A549 treated with Hydrocortisone at 1 μM for 4 hours (cell line): ENCODE measurements around the gene SCART1. TPM values are rescaled to one million over a fixed set of nuclear protein-coding genes. Genes with fewer than 3 reads are reported as not detected.

Experiments used
- total RNA-seq: library from RNA; stranded (reverse); fragments of 200-300 nt; extraction: Qiagen RNA extraction; gene quantifications from 5 replicates; pipeline ENCODE4 v1.2.3, GENCODE V29; 2022

The SCART1 gene
- total RNA-seq: 0.20 to 0.32 TPM (median 0.22 TPM) in 5 replicates

DNA sequence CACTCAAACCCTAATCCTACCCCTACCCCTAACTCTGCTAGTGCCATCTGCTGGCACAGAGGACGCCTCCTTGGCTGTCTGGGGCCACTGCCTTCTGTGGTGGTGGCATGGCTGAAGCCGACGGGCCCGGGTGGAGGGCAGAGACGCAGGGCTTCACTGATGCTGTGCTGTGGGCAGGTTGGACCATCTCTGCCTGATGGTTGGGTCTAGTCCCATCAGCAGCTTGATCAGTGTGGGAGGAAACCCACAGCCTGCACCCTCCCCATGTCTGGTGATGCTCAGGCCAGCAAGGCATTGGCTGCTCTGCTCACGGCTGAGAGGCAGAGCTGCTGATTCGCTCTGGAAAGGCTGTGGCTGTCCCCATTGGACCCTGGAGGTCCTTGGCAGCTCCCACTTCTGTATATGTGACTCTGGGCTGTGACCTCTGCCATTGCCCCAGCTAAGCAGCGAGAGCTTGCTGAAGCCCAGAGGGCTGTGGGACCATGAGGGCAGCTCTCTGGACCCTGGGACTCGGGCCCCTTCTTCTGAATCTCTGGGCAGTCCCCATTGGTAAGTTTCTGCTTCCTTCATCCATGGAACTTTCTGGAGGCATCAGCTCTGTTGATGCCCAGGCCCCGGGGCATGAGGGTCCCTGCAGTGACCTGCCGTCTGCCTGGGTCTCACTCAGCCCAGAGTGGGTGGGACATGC, at the start of gene SCART1:
SCART1 (plus strand) TSS at position 430 of the 688 bp plus-strand sequence; CDS start at position 483, 53 bp downstream.

DNA sequence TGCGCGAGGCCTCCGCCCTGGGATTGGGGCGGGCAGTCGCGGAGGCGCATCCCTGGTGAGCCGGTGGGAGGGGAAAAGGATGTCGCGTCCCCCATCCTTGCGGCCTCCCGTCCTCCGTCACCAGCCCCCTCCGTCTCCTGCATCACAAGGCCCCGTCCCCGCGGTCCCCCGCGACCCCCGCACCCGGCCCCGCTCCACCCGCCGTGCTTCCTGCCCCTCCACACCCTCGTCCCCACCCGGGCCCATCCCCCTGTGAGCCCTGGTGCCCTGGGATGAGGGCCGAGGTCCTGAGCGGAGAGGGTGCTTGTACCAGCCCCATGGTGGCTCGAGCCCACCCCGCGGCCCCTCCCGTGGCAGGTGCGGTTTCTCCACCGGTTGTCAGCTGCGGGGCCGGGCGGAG, 29.1 kb upstream of the SCART1 start, which contains the start of gene SPRN:
SPRN (minus strand) TSS at position 25 of the 400 bp plus-strand sequence. CDS start 944 bp downstream, outside the sequence.

Other genes with a start within 250 kb of the SCART1 start
- 0.10 TPM in 1 of 5 replicates, not detected in the others for gene UTF1, start 223.7 kb upstream of the SCART1 start, total RNA-seq
- gene VENTX, start 216.1 kb upstream of the SCART1 start, total RNA-seq: not detected in 5 replicates
- gene ADAM8, start 177.1 kb upstream of the SCART1 start, total RNA-seq: 1.6 to 4.2 TPM (median 3.7 TPM) in 5 replicates
- 32.4 to 49.6 TPM (median 42.5 TPM) in 5 replicates for gene TUBGCP2, start 145.1 kb upstream of the SCART1 start, total RNA-seq
- 51.5 to 74.7 TPM (median 69.1 TPM) in 5 replicates for gene ZNF511, start 145.0 kb upstream of the SCART1 start, total RNA-seq
- 0.45 to 0.71 TPM (median 0.59 TPM) in 5 replicates for gene CALY, start 117.0 kb upstream of the SCART1 start, total RNA-seq
- 0.15 TPM in 1 of 5 replicates, not detected in the others for gene PRAP1, start 106.6 kb upstream of the SCART1 start, total RNA-seq
- gene FUOM, start 95.9 kb upstream of the SCART1 start, total RNA-seq: 13.3 to 17.6 TPM (median 16.0 TPM) in 5 replicates
- gene ECHS1, start 80.6 kb upstream of the SCART1 start, total RNA-seq: 130 to 159 TPM (median 145 TPM) in 5 replicates
- 1.7 to 2.5 TPM (median 2.1 TPM) in 5 replicates for gene PAOX, start 74.7 kb upstream of the SCART1 start, total RNA-seq
- gene MTG1, start 59.8 kb upstream of the SCART1 start, total RNA-seq: 41.4 to 53.4 TPM (median 49.7 TPM) in 5 replicates
- 0.22 to 0.54 TPM (median 0.30 TPM) in 5 replicates for gene SPRN, start 29.3 kb upstream of the SCART1 start, total RNA-seq
- 0.16 to 0.29 TPM (median 0.21 TPM) in 4 of 5 replicates, not detected in the other for gene CYP2E1, start 73.4 kb downstream of the SCART1 start, total RNA-seq
- not detected in 5 replicates for gene SYCE1, start 111.6 kb downstream of the SCART1 start, total RNA-seq
- gene FRG2B, start 172.8 kb downstream of the SCART1 start, total RNA-seq: 0.08 to 0.14 TPM (median 0.10 TPM) in 4 of 5 replicates, not detected in the other